OCI-LY7 (cell line): ENCODE data around the gene OOEP. TPM values are rescaled to one million over a fixed set of nuclear protein-coding genes. Genes with fewer than 3 reads are reported as not detected.

Source experiments
- BruUV-seq: library from RNA; stranded (reverse); fragments of 400-500 nt; replicated peaks from 2 replicates; lab custom pipeline; 2021; lab: Mats Ljungman, UMichigan
- CTCF ChIA-PET: fragments of 300-600 bp; sonication (Branson Sonifier 250); formaldehyde crosslinking; loops from one replicate; lab custom pipeline; 2022; ENCODE audit warnings: antibody characterized with exemption; ENCODE audit not compliant: unreplicated experiment; lab: Charles Lee
- POLR2A ChIA-PET: fragments of 300-600 bp; sonication (Branson Sonifier 250); formaldehyde crosslinking; loops from one replicate; lab custom pipeline; 2022; ENCODE audit warnings: antibody characterized with exemption; lab: Charles Lee
- DNase-seq: peaks from one replicate; pipeline ENCODE4 v3.0.0-alpha.2; 2015; ENCODE audit warnings: low spot score
- H2AFZ ChIP-seq: fragments of 200-600 bp; sonication (generic), shearing (Covaris generic); 2 replicates; pipeline ENCODE4 v1.6.1; 2014; ENCODE audit warnings: mild to moderate bottlenecking, antibody characterized with exemption, low read length, moderate library complexity
- H3K27ac ChIP-seq: fragments of 200-600 bp; sonication (generic); 2 replicates; pipeline ENCODE4 v1.5.1; 2014; ENCODE audit warnings: mixed run types, low read depth, mild to moderate bottlenecking, moderate library complexity, low read length, inconsistent platforms; ENCODE audit not compliant: poor library complexity, severe bottlenecking
- H3K36me3 ChIP-seq: fragments of 200-600 bp; sonication (generic); 2 replicates; pipeline ENCODE4 v1.6.1; 2014; ENCODE audit warnings: mild to moderate bottlenecking, antibody characterized with exemption, low read length, moderate library complexity, mixed read lengths; ENCODE audit not compliant: insufficient read depth
- H3K4me1 ChIP-seq: fragments of 200-600 bp; sonication (generic); 2 replicates; pipeline ENCODE4 v1.5.1; 2014; ENCODE audit warnings: mild to moderate bottlenecking, low read length; ENCODE audit not compliant: insufficient read depth, poor library complexity, severe bottlenecking
- H3K4me2 ChIP-seq: fragments of 200-600 bp; sonication (generic); 2 replicates; pipeline ENCODE4 v1.6.1; 2014; ENCODE audit warnings: mild to moderate bottlenecking, low read length
- H3K4me3 ChIP-seq: fragments of 200-600 bp; sonication (generic); 2 replicates; pipeline ENCODE4 v1.5.1; 2014; ENCODE audit warnings: mild to moderate bottlenecking, low read depth, low read length; ENCODE audit not compliant: poor library complexity, severe bottlenecking
- H3K79me2 ChIP-seq: fragments of 200-600 bp; sonication (generic); 2 replicates; pipeline ENCODE4 v1.6.1; 2016; ENCODE audit warnings: low read depth, mild to moderate bottlenecking, low read length, moderate library complexity, mixed read lengths; ENCODE audit not compliant: insufficient read depth
- H3K9me2 ChIP-seq: fragments of 200-600 bp; sonication (generic); 2 replicates; pipeline ENCODE4 v1.6.1; 2016; ENCODE audit warnings: mild to moderate bottlenecking, low read length, mixed read lengths; ENCODE audit not compliant: insufficient read depth
- H3K9me3 ChIP-seq: fragments of 200-600 bp; sonication (generic); 2 replicates; pipeline ENCODE4 v1.6.1; 2014; ENCODE audit warnings: mild to moderate bottlenecking, mixed run types, low read length, mixed read lengths
- H4K20me1 ChIP-seq: fragments of 200-600 bp; sonication (generic); 2 replicates; pipeline ENCODE4 v1.6.1; 2014; ENCODE audit warnings: mild to moderate bottlenecking, antibody characterized with exemption, low read length, moderate library complexity, mixed read lengths; ENCODE audit not compliant: insufficient read depth
- EZH2phosphoT487 ChIP-seq: fragments of 200-600 bp; sonication (generic); IDR thresholded peaks from 2 replicates; pipeline ENCODE4 v1.6.1; 2018; ENCODE audit warnings: low read depth, borderline replicate concordance, mild to moderate bottlenecking, mixed run types, antibody characterized with exemption, low read length, moderate library complexity, mixed read lengths
- intact Hi-C: fragments of 100-400 bp; cut with micrococcal nuclease; formaldehyde crosslinking; loops from one replicate; pipeline ENCODE4 v1.10.0; 2022; ENCODE audit not compliant: unreplicated experiment
- total RNA-seq, 2 experiments: library from RNA; depleted of rRNA in 1 of 2; stranded (reverse); fragments of >200 nt in 1 of 2; shearing (Covaris generic) in 1 of 2; gene quantifications; 2 replicates each; pipeline ENCODE4 v1.2.3, GENCODE V29; 2014 to 2022
- TF ChIP-seq, protein P1 (sequence below): fragments of 200-600 bp; sonication (generic); conservative IDR thresholded peaks from 2 replicates; pipeline ENCODE4 v1.5.1; 2014; ENCODE audit warnings: mild to moderate bottlenecking, antibody characterized with exemption, low read length, moderate library complexity, mixed read lengths

OOEP gene
- total RNA-seq, 2 experiments from 2014 or later = not detected

- POLR2A ChIA-PET = no interaction called here
- H3K27ac ChIP-seq = no peak within 1 kb of the TSS
- intact Hi-C loops = no loop called here
- no peaks in the 10 kb centered on the region for H3K9me2 ChIP-seq
- H3K79me2 ChIP-seq = no peaks in the 10 kb centered on the region
- CTCF ChIA-PET = no interaction called here
- no peak within 1 kb of the TSS for H3K4me2 ChIP-seq
- TF ChIP-seq EZH2phosphoT487 = no peak
- TF ChIP-seq, protein P1, sequence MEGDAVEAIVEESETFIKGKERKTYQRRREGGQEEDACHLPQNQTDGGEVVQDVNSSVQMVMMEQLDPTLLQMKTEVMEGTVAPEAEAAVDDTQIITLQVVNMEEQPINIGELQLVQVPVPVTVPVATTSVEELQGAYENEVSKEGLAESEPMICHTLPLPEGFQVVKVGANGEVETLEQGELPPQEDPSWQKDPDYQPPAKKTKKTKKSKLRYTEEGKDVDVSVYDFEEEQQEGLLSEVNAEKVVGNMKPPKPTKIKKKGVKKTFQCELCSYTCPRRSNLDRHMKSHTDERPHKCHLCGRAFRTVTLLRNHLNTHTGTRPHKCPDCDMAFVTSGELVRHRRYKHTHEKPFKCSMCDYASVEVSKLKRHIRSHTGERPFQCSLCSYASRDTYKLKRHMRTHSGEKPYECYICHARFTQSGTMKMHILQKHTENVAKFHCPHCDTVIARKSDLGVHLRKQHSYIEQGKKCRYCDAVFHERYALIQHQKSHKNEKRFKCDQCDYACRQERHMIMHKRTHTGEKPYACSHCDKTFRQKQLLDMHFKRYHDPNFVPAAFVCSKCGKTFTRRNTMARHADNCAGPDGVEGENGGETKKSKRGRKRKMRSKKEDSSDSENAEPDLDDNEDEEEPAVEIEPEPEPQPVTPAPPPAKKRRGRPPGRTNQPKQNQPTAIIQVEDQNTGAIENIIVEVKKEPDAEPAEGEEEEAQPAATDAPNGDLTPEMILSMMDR = no peak
- no peaks in the 10 kb centered on the region for H3K4me1 ChIP-seq
- no peaks in the 10 kb centered on the region for H4K20me1 ChIP-seq
- no peaks in the 10 kb centered on the region for H3K9me3 ChIP-seq
- no peak within 1 kb of the TSS for H2AFZ ChIP-seq
- no peaks in the 10 kb centered on the region for H3K36me3 ChIP-seq
- no peak for DNase-seq
- no peak within 1 kb of the TSS for H3K4me3 ChIP-seq
- no TSS peak for BruUV-seq
Observed at GRCh38 chr6:73353636-73354593, 15.8 kb downstream of the OOEP start, which contains the start of gene DPPA5. Gene DPPA5 (minus strand): TSS chr6:73354276. CDS start chr6:73354225, 51 bp downstream.

GRCh38 chr6:73349311-73349710 lies 20.4 kb downstream of the OOEP start:
- Histone ChIP-seq H3K27ac (no peak overlapping the region), H3K9me2 (no peaks in the 10 kb centered on the region), H3K79me2 (no peaks in the 10 kb centered on the region), H3K4me3 (no peak overlapping the region), H2AFZ (no peak overlapping the region), H3K4me2 (no peak overlapping the region), H3K4me1 (no peaks in the 10 kb centered on the region), H3K9me3 (no peaks in the 10 kb centered on the region), H4K20me1 (no peaks in the 10 kb centered on the region), H3K36me3 (no peaks in the 10 kb centered on the region)
- BruUV-seq = no TSS peak
- intact Hi-C loops = no loop called here
- TF ChIP-seq EZH2phosphoT487 = no peak
- TF ChIP-seq, protein P1 = no peak
- CTCF ChIA-PET = no interaction called here
- POLR2A ChIA-PET = interaction anchor here (1.2 kb wide), 1 partner anchor 17 kb away, joined by 4 read pairs; no protein-coding TSS in a partner anchor
- DNase-seq = no peak
